NT2/D1 (cell line): ENCODE results near the gene TSHZ1.
"Not testable (repeated sequence)": the region's sequence is repeated elsewhere in the genome, so short reads cannot be mapped to it uniquely, and the experiment has no call there.

Experiments used
- DNase-seq: peaks from one replicate; pipeline ENCODE4 v3.0.0-alpha.2; 2011; ENCODE audit warnings: low read depth, low spot score
- H3K27me3 ChIP-seq: 2 replicates; pipeline ENCODE4 v1.6.0; 2011; ENCODE audit warnings: mild to moderate bottlenecking; ENCODE audit not compliant: insufficient read length, insufficient read depth
- H3K36me3 ChIP-seq: 2 replicates; pipeline ENCODE4 v1.6.1; 2011; ENCODE audit warnings: mild to moderate bottlenecking, low read length, mixed read lengths; ENCODE audit not compliant: insufficient read depth, insufficient read length
- H3K4me1 ChIP-seq: 2 replicates; pipeline ENCODE4 v1.5.1; 2011; ENCODE audit not compliant: insufficient read depth, insufficient read length
- H3K4me3 ChIP-seq: 2 replicates; pipeline ENCODE4 v1.5.1; 2011; ENCODE audit warnings: low read depth; ENCODE audit not compliant: insufficient read length
- H3K9ac ChIP-seq: 2 replicates; pipeline ENCODE4 v1.6.0; 2011; ENCODE audit warnings: low read depth; ENCODE audit not compliant: insufficient read length
- H3K9me3 ChIP-seq: 2 replicates; pipeline ENCODE4 v1.5.1; 2011; ENCODE audit warnings: mild to moderate bottlenecking, low read length; ENCODE audit not compliant: insufficient read depth
- SUZ12 ChIP-seq: IDR thresholded peaks from 2 replicates; pipeline ENCODE4 v1.6.1; 2011; ENCODE audit not compliant: insufficient read length, insufficient read depth; ENCODE audit errors: extremely low read depth
- YY1 ChIP-seq: IDR thresholded peaks from 2 replicates; pipeline ENCODE4 v1.6.1; 2011; ENCODE audit not compliant: insufficient read length, insufficient read depth
- ZNF274 ChIP-seq: IDR thresholded peaks from 2 replicates; pipeline ENCODE4 v1.6.1; 2011; ENCODE audit warnings: mild to moderate bottlenecking, low read depth, low read length

The TSHZ1 gene

DNA sequence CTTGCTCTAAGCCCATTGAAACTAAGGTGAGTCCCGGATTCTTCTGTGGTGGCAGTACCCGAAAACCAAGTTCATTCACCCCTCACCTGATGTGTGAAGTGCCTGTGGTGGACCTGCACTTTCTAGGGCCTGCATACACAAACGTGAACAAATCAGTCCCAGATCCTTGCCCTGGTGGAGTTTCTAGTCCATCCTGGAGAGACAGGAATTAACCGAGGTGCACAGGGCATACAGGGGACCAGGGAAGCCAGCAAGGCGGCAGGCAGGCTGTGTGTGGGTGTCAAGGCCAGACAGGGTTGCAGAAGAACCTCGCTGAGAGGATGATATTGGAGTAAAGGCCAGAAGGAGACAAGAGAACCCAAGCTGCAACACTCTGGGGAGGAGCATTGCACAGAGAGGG is 110.8 kb downstream of the TSHZ1 start:
- Histone ChIP-seq H3K27me3 (no peaks in the 10 kb centered on the region), H3K4me1 (no peaks in the 10 kb centered on the region), H3K9me3 (no peaks in the 10 kb centered on the region), H3K4me3 (no peak overlapping the region), H3K9ac (no peak overlapping the region), H3K36me3 (no peaks in the 10 kb centered on the region)
- no peak for TF ChIP-seq ZNF274
- TF ChIP-seq YY1 = no peak
- TF ChIP-seq SUZ12 = no peak
- DNase-seq = no peak

DNA sequence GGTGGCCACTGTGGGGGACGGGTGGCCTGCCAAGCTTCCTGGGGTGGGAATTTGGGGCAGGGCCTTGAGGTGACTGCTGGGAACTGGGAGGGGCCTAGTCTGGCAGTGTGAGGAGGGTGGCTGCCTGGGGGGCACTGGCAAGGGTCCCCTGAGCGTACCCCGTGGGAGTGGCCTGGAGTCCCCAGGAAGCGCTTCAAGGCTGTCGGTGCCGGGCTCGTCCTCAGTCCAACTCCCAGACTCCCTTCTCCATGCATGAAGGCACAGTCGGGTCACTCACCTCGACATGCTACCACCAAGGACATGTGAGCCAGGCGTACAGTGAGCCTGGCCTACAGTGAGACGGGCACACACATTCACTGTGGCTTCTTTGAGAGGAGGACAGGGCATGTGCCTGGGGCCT is 111.6 kb downstream of the TSHZ1 start:
- no peaks in the 10 kb centered on the region for H3K4me1 ChIP-seq
- no peak overlapping the region for H3K9ac ChIP-seq
- H3K27me3 ChIP-seq = no peaks in the 10 kb centered on the region
- no peak for DNase-seq
- no peaks in the 10 kb centered on the region for H3K36me3 ChIP-seq
- TF ChIP-seq ZNF274 (no peak), SUZ12 (no peak), YY1 (no peak)
- H3K4me3 ChIP-seq = no peak overlapping the region
- H3K9me3 ChIP-seq = 0 out of 2 replicates have a peak, but pooled peaks cover 1% of the 10 kb centered on the region

GRCh38 chr18:75323821-75324585 is 113.4 kb downstream of the TSHZ1 start:
- Histone ChIP-seq H3K27me3 (no peaks in the 10 kb centered on the region), H3K9ac (no peak overlapping the region), H3K36me3 (no peaks in the 10 kb centered on the region), H3K9me3 (peaks cover 7% of the 10 kb centered on the region; the same call in 1 of the 2 replicates), H3K4me1 (no peaks in the 10 kb centered on the region), H3K4me3 (no peak overlapping the region)
- DNase-seq = no peak
- TF ChIP-seq ZNF274 = no peak
- TF ChIP-seq SUZ12 = no peak
- TF ChIP-seq YY1 = no peak

GRCh38 chr18:75324686-75325257 is 114.2 kb downstream of the TSHZ1 start:
- no peak for DNase-seq
- no peak overlapping the region for H3K9ac ChIP-seq
- no peaks in the 10 kb centered on the region for H3K4me1 ChIP-seq
- no peak for TF ChIP-seq SUZ12
- no peak for TF ChIP-seq ZNF274
- no peak for TF ChIP-seq YY1
- H3K36me3 ChIP-seq = no peaks in the 10 kb centered on the region
- no peaks in the 10 kb centered on the region for H3K27me3 ChIP-seq
- H3K9me3 ChIP-seq = peaks cover 7% of the 10 kb centered on the region; the same call in 1 of the 2 replicates
- no peak overlapping the region for H3K4me3 ChIP-seq

DNA sequence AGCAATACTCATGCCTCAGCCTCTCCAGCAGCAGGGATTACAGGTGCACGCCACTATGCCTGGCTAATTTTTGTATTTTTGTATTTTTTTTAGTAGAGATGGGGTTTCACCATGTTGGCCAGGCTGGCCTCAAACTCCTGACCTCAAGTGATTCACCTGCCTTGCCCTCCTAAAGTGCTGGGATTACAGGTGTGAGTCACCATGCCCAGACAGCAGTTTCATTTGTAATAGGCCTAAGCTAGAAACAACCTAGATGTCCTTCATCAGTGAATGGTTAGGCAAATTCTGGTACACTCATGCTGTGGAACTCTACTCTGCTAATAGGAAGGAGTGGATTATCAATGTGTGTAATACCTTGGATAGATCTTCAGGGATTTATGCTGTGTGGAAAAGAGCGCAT is 119.2 kb downstream of the TSHZ1 start:
- not testable (repeated sequence) for H3K4me1 ChIP-seq, H3K9me3 ChIP-seq, H3K36me3 ChIP-seq, H3K4me3 ChIP-seq, H3K9ac ChIP-seq, H3K27me3 ChIP-seq, DNase-seq

DNA sequence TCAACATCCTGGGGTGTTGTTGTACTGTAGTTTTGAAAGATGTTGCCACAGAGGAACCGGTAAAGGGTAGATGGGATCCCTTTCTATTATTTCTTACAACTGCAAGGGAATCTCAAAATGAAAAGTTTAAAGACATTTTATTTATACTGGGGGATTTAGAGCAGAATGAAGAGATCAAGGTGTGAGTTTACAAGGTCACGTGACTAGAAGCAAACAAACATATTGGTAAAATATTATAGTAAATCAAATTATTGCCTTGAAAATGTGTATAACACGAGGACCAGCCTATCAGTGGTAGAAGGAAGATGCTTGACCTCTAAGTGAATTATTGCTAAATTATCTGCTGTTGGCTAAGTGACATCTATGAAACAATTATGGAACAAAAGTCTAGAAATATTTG is 119.7 kb downstream of the TSHZ1 start:
- Histone ChIP-seq H3K4me1 (no peaks in the 10 kb centered on the region), H3K9ac (no peak overlapping the region), H3K27me3 (no peaks in the 10 kb centered on the region), H3K36me3 (no peaks in the 10 kb centered on the region), H3K4me3 (no peak overlapping the region), H3K9me3 (peaks cover 7% of the 10 kb centered on the region; the same call in 1 of the 2 replicates)
- no peak for TF ChIP-seq SUZ12
- TF ChIP-seq ZNF274 = no peak
- TF ChIP-seq YY1 = no peak
- DNase-seq = no peak

- Histone ChIP-seq H3K9ac (no peak overlapping the region), H3K4me1 (no peaks in the 10 kb centered on the region), H3K4me3 (no peak overlapping the region), H3K27me3 (no peaks in the 10 kb centered on the region), H3K36me3 (no peaks in the 10 kb centered on the region), H3K9me3 (no peaks in the 10 kb centered on the region)
- no peak for DNase-seq
- TF ChIP-seq ZNF274 (no peak), SUZ12 (no peak), YY1 (no peak)
Observed at GRCh38 chr18:75334869-75335268, 124.3 kb downstream of the TSHZ1 start.
